ENCODE data around the gene SHROOM1. TPM values are rescaled to one million over a fixed set of nuclear protein-coding genes. Genes with fewer than 3 reads are reported as not detected.

SHROOM1 gene
- total and polyA plus RNA-seq, 2 of the 8 experiments (the other 6 are each of a cell fraction or from before 2014, with no cell fraction given), result 3.9 to 5.2 TPM

DNA sequence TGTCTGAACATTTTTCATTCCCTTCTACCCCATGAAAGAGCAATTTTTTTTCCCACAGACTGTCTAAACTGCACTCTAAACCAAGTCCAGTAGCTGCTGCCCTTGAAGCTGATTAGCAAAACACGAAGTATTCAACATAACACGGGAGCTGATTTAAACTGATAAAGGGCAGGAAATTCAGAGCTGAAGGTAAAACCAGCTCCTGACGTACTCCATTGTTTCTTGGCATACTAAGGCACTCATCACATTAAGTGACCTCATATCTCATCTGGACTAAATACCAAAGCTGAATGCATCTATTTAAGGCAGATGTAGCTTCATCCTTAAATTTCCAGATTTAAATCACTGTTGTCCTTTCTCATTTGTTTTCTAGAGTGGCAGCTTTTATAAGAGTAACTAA lies 23.9 kb upstream of the SHROOM1 start:
- Histone ChIP-seq H2AFZ (ENCODE audit: low read length) (peak overlapping the region; percentile 92; the same call in 1 of the 2 replicates), H2BK120ac (replicated peaks; ENCODE audit: low read depth, low read length) (no peak overlapping the region), H3K36me3 (ENCODE audit: control insufficient read depth in 2 of 4, insufficient read depth in 4 of 4, low read length in 3 of 4) (no peaks in the 10 kb centered on the region), H3K27me3 (replicated peaks in 1 of 4; ENCODE audit: control insufficient read depth in 3 of 4, extremely low read depth in 1 of 4, insufficient read depth in 3 of 4, low read length in 3 of 4) (no peaks in the 10 kb centered on the region), H3K9me3 (ENCODE audit: insufficient read depth in 2 of 2, low read depth in 1 of 2, low read length in 1 of 2) (no peaks in the 10 kb centered on the region), H2BK20ac (ENCODE audit: low read length) (no peak overlapping the region), H4K8ac (ENCODE audit: extremely low read depth, insufficient read depth, low read length) (no peak overlapping the region), H3K4me1 (replicated peaks in 1 of 4; ENCODE audit: control insufficient read depth in 3 of 4, insufficient read depth in 4 of 4, low read length in 3 of 4) (peaks cover 0 to 1% (median 0%) of the 10 kb centered on the region in 4 experiments; a peak in 1 of 7 replicates), H3K4me3 (ENCODE audit: extremely low read depth in 1 of 4, insufficient read depth in 2 of 4, low read depth in 3 of 4, low read length in 4 of 4) (no peak overlapping the region), H2BK5ac (ENCODE audit: low read depth, low read length) (no peak overlapping the region), H2BK12ac (ENCODE audit: low read depth, low read length) (no peak overlapping the region), H3K79me2 (ENCODE audit: control insufficient read depth in 1 of 2, insufficient read depth in 2 of 2, low read length in 2 of 2) (no peaks in the 10 kb centered on the region), H4K20me1 (replicated peaks in 1 of 2; ENCODE audit: control insufficient read depth in 1 of 2, insufficient read depth in 2 of 2, low read length in 2 of 2) (no peaks in the 10 kb centered on the region), H3K23ac (ENCODE audit: insufficient read length) (no peak overlapping the region), H3K56ac (replicated peaks; ENCODE audit: insufficient read length, low read depth, low read length) (no peak overlapping the region), H3K4me2 (ENCODE audit: insufficient read depth in 1 of 2, low read depth in 2 of 2, low read length in 2 of 2) (peak overlapping the region in 1 of 2 experiments; percentile 16; a peak in 1 of 4 replicates), H3K9ac (replicated peaks in 1 of 4; ENCODE audit: extremely low read depth in 1 of 4, low read depth in 3 of 4, low read length in 3 of 4) (no peak overlapping the region), H2AK5ac (ENCODE audit: low read depth, low read length) (no peak overlapping the region), H3K18ac (ENCODE audit: extremely low read depth, low read length) (no peak overlapping the region), H3K14ac (ENCODE audit: insufficient read length) (no peak overlapping the region), H3K79me1 (ENCODE audit: low read depth, low read length) (no peaks in the 10 kb centered on the region), H3K4ac (replicated peaks; ENCODE audit: insufficient read length, low read depth, low read length) (no peak overlapping the region), H2BK15ac (ENCODE audit: low read length) (no peak overlapping the region), H4K91ac (replicated peaks; ENCODE audit: insufficient read length, low read length) (no peak overlapping the region), H4K5ac (ENCODE audit: insufficient read length, low read depth, low read length) (no peak overlapping the region), H3K23me2 (ENCODE audit: low read depth, low read length) (no peaks in the 10 kb centered on the region), H3K27ac (ENCODE audit: low read depth, low read length) (no peak overlapping the region)
- WGBS, 2 experiments (ENCODE audit: extremely low coverage in 1 of 2, insufficient coverage in 1 of 2, insufficient read length in 1 of 2, insufficient replicate concordance in 2 of 2, low coverage in 1 of 2, low lambda C conversion rate in 2 of 2, missing lambda C conversion rate in 1 of 2), result 37% methylated on average over 3 of the region's 3 CpGs; no CpG with 5 or more reads in 1 of the 2 experiments
- DNase-seq (ENCODE audit: low read depth in 1 of 2, low spot score in 2 of 2) (no peak), FAIRE-seq (no peak)
- POLR2A ChIA-PET (ENCODE audit: partially characterized antibody), result interaction anchor here (0.9 to 1.6 kb wide), 5 partner anchors 9 to 31 kb away, joined by 3 to 4 read pairs (median 3); partner anchors contain the start of genes GDF9 and UQCRQ
- CTCF ChIA-PET (ENCODE audit: partially characterized antibody), result interaction anchor here (0.6 to 32.2 kb wide), 5 partner anchors 11 to 1671 kb away, joined by 3 to 465 read pairs (median 5); partner anchors contain the start of genes GDF9, SHROOM1 and UQCRQ
- TF ChIP-seq JUN (IDR thresholded peaks at IDR 0.05; ENCODE audit: low read depth, low read length), result no peak
- no peak for TF ChIP-seq POLR2AphosphoS5 (IDR thresholded peaks at IDR 0.05; ENCODE audit: low read depth, low read length)
- no peak for TF ChIP-seq JUND (IDR thresholded peaks at IDR 0.05; ENCODE audit: low read length)
- TF ChIP-seq, protein P1, sequence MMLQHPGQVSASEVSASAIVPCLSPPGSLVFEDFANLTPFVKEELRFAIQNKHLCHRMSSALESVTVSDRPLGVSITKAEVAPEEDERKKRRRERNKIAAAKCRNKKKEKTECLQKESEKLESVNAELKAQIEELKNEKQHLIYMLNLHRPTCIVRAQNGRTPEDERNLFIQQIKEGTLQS (IDR thresholded peaks at IDR 0.05; ENCODE audit: insufficient read depth, low read depth, low read length), result no peak
- no peak for TF ChIP-seq ASH2L (IDR thresholded peaks at IDR 0.05; ENCODE audit: low read length)
- TF ChIP-seq, protein P2, sequence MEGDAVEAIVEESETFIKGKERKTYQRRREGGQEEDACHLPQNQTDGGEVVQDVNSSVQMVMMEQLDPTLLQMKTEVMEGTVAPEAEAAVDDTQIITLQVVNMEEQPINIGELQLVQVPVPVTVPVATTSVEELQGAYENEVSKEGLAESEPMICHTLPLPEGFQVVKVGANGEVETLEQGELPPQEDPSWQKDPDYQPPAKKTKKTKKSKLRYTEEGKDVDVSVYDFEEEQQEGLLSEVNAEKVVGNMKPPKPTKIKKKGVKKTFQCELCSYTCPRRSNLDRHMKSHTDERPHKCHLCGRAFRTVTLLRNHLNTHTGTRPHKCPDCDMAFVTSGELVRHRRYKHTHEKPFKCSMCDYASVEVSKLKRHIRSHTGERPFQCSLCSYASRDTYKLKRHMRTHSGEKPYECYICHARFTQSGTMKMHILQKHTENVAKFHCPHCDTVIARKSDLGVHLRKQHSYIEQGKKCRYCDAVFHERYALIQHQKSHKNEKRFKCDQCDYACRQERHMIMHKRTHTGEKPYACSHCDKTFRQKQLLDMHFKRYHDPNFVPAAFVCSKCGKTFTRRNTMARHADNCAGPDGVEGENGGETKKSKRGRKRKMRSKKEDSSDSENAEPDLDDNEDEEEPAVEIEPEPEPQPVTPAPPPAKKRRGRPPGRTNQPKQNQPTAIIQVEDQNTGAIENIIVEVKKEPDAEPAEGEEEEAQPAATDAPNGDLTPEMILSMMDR (IDR thresholded peaks at IDR 0.05; ENCODE audit: control extremely low read depth in 1 of 3, insufficient read depth in 1 of 3, low read depth in 1 of 3, low read length in 3 of 3), result no peak
- no peak for TF ChIP-seq CREB1 (IDR thresholded peaks at IDR 0.05)
- no peak for TF ChIP-seq EP300 (IDR thresholded peaks at IDR 0.05; ENCODE audit: borderline replicate concordance in 1 of 2, low read depth in 2 of 2, low read length in 2 of 2)
- TF ChIP-seq SIN3A (conservative IDR thresholded peaks at IDR 0.05 in 1 of 2, IDR thresholded peaks at IDR 0.05 in 1 of 2; ENCODE audit: low read depth in 1 of 2, low read length in 2 of 2), result no peak
- no peak for TF ChIP-seq HDAC2 (IDR thresholded peaks at IDR 0.05; ENCODE audit: borderline replicate concordance in 1 of 2, low read depth in 2 of 2, low read length in 2 of 2)

All from H1 (cell line).